Activated naive CD4-positive, alpha-beta T cell treated with anti-CD3 and anti-CD28 coated beads, Interleukin-2, amount 50 U/mL, for 16 hours (primary cell): ENCODE data around the gene CYTH3.

Source experiments
- DNase-seq: peaks from one replicate; pipeline ENCODE4 v3.0.0-alpha.2; 2020

Gene CYTH3

DNA sequence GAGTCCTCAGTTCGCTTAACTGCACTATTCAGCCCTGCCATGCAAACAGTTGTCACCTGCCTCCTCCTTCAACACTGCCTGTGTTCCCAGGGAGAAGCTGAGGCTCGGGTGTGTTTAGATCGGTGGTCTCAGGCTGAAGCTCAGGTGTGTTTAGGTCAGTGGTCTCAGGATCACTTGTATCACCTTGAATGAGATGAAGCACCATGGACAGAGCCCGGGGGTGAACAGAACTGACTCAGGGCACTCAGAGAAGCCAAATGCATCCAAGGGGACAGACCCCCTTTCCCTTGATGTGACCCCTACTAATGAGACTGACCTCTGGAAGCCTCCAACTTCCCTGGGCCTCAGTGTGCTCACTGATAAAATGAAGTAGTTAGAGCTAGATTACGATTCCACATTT lies 84.0 kb downstream of the CYTH3 start:
- DNase-seq: no peak

DNA sequence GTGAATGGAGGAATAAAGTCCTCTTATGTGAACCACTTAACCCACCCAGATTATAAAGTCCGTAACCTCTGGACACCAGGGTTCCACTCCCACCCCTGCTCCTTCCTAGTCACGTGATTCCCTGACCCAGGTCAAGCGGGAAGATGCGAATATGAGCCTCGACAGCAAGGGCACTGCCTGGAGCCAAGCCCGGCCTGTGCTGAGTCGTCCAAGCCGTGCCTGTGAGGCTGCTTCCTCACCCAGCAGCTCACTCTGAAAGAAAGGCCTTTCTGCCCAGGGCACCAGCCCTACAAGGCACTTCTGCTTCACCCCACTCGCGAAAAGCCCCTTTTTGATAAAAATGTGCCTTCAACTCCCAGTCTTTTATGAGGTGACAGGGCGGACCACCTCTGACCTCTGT lies 85.8 kb downstream of the CYTH3 start:
- no peak for DNase-seq

DNA sequence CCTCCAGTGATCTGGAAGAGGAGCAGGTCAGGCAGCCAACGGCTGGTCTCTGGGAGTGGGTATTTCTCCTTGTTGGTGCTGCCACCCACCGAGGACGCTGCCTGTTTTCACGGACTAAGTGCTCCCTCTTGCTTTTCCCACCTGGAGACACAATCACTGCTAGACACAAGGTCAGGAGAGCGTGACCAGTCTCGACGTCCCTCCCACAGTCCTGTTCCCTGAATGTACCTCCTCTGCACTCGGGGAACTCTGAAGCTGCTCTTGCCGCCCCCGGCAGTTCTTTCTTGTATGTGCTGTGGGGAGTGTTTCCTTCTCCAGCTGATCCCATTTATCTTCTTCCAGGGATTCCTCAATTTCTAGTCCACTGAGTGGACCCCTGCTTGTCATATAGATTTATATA lies 89.4 kb downstream of the CYTH3 start:
- DNase-seq: no peak

DNA sequence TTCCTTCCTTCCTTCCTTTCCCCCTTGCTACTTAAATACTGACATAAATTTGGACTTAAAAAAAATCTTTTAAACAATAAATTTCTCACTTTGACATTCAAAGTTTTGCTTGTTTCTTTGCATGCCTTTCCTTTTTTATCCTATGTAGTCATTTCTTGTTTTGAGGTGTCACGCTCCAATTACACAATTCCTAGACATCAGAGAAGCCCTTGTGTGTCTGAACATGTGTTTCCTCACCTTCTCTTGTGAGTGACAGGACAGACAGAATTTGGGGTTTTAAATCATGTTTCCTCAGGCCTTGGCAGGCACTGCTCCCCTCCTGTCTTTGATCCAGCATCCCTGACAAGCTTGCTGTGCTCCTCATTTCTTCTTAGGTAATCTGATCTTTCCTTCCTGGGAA lies 91.3 kb downstream of the CYTH3 start:
- DNase-seq: no peak

DNA sequence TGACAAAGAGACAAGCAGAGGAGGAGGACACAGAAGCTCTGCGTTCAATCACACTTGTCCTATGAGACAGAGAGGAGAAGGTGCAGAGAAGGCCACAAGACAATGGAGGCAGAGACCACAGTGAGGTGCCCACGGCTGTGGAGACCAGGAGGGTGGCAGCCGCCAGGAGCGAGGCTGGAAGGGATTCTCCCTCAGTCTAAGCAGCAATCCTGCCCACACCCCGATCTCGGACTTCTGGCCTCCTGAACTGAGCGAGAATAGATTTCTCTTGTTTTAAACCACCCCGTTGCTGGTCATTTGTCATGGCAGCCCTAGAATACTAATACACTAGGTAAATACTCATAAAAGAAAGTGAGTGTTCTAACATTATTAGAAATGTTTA lies 92.1 kb downstream of the CYTH3 start:
- no peak for DNase-seq

DNA sequence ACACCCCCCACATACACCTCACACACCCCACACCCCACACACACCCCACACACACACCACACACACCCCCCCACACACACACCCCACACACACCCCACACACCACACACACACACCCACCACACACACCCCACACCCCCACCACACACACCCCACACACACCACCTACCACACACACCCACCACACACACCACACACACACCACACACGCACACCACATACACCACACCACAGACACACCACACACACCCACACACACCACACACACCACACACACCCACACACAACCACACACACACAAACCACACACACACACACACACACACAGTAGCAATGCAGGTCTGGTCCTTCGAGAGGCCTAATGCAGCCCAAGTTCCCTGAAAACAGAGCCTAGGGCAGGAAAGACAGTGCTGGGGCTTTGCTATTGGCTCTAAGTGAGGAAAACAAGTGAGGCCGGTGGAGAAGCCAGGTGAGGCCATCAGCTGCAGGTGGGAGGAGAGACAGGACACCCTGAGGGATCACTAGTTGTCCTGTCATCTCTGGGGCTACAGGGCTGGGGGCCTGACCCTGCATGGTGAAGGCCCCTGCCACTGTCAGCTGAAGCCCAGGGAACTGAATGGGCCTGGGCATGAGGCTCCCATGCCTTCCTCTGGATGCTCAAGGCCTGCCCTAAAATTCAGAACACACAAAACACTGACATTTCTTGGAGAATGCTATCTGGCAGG lies 92.6 kb downstream of the CYTH3 start:
- no peak for DNase-seq

DNA sequence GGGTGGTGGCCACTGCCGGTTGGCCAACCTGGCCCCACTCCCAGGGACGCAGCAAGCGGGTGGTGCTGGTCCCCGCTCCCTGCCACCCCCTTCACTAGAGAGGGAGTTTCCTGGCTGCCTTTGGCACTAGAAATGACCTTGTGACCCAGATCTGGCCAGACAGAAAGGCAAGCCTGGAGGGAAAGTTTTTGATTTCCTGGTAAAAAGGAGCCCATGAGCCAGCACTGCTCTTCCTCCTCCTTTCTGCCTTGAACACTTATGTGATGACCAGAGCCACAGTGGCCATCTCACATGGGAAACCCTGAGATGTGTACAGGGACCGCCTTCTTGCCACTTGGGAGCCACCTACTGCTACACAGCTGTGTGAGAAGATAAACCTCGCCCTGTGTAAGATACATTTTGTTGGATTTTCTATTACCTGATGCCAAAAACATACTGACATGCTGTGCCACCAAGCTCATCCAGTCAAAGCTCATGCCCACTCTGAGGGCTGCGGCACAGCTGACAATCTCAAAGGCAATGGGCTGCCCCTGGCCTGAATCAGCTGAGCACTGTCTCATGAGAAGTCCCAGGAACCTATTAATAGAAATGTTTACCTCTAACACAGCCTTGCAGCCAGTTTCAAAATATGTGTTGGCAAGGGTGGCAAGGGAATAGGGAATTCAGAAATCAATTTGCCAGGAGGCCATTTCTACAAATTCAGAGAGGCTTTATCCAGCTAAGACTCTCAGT lies 94.0 kb downstream of the CYTH3 start:
- no peak for DNase-seq

DNA sequence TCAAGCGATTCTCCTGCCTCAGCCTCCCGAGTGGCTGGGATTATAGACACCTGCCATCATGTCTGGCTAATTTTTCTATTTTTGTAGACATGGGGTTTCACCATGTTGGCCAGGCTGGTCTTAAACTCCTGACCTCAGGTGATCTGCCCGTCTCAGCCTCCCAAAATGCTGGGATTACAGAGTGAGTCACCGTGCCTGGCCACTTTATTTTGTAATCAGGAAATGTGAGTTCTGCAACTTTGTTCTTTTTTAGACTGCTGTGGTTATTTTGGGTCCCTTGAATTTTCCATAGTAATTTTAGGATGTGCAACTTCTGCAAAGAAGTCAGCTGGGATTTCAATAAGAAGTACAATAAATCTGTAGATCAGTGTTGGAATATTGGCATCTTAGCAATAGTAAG lies 96.8 kb downstream of the CYTH3 start:
- DNase-seq: no peak

DNA sequence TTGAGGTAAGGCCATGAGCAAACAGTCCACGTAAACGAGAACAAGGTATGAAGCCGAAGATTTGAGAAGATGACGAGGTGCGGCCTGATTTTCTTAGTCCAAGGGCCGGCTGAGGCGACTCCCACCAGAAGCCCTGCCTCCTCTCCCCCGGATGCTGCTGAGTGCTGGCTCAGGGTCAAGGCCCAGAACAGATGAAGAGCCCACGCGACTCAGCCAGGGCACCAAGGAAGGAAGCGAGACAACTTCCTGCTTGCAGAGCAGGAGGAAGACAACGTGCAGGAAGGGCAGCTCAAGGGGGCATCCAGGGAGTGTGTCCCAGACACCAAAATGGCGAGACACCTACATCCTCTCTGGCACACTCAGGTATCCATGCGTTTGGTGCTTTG lies 99.5 kb downstream of the CYTH3 start:
- DNase-seq: no peak

DNA sequence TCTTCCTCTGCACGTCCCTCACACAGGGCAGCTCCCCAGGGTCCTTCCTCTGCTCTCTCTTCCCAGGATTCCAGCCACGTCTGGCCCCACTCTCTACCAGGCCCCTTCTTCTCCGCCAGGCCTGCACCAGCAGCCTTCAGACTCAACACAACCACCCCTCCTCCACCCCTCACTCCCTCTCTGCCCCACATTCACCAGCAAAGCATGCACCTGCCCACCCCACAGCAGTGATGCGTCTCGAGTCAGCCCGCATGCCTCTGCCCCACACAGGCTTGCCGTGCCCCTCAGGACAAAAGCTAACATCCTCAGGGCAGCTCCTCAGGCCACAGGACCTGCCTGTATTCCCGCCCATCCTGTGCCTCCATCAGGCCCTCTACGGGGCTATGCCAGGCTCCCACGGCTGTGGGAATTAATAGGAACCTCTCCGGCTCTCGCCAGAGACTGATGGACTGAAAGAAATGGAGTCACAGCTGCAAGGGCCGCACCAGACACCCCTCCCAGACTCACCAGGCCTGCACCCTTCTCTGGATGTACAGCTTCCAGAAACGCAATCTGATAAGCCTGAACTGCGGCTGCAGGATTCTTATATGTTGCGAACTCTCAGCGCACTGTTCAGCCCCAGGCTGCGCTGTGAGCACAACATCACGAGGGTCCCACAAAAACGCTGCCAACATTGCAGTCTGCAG lies 100.1 kb downstream of the CYTH3 start:
- no peak for DNase-seq

DNA sequence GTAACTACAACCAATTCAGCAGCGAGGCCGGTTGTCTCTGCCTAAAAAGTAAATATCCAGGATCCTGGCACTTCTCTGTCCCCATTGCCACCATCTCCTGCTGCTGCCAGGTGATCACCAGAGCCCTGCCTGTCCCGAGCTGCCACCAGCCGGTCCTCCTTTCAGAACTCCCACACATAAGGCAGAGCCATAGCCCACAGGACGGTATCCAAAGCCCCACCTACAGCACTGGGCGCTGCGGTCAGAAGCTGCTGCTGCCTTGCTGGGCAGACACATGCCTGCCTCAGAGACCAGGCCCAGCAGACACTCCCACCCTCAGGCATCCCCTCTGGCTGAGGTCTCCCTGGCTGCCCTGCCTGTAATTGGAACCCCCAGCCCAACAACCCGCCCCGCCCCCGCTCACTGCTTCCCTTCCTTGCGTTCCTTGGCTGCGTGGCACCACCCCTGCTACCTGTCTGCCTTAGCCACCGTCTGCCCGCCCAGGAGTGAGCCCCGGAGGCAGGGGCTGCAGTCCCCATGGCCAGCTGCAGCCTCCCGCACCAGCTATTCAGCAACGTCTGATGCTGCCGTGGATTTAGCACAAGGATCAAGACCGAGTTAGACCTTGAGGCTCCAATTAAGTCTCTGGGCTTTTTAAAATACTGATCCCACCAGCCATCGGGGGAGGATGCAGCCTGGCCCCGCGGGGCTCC lies 100.7 kb downstream of the CYTH3 start:
- no peak for DNase-seq

DNA sequence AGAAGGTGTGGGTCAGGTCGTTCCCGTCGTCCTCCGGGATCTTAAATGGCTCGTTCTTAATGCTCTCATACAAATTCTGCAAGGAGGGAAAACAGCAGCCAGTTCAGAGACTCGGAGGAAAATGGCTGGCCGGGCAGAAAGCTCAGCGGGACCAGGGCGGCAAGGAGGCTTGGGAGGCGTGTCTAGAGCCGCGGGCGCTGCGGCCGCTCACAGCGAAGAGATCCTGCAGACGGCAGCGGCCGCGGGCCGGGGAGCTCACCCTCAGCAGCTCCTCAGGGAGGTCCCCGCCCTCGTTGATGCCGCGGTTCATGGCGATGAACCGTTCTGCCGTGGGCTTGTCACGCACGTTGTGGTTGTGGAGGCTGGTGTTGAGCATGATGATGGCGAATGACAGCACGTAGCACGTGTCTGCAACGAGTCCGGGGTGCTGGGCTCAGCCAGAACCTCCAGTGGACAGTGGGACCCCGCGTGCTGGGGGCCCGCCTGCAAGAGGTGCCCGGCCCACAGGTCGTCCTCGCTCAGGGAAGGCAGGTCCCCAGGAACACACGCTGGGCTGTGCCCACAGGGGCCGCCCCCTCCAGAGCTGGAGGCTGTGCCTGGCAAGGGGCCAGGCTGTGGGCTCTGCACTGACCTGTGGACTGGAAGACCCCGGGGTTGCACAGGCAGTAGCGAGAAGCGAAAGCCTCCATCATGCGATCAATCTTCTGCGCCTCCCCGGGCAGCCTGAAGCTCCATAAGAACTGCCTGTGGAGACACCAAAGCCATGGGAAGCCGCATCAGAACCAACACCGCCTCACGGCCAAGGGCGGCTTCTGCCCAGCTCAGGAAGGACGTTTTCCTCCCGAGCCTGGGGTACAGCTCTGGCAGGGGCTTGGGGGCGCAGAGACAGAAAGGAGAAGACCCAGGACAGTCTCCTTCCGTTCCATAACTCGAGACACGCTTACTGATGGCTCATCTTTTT lies 101.6 kb downstream of the CYTH3 start:
- DNase-seq: no peak

DNA sequence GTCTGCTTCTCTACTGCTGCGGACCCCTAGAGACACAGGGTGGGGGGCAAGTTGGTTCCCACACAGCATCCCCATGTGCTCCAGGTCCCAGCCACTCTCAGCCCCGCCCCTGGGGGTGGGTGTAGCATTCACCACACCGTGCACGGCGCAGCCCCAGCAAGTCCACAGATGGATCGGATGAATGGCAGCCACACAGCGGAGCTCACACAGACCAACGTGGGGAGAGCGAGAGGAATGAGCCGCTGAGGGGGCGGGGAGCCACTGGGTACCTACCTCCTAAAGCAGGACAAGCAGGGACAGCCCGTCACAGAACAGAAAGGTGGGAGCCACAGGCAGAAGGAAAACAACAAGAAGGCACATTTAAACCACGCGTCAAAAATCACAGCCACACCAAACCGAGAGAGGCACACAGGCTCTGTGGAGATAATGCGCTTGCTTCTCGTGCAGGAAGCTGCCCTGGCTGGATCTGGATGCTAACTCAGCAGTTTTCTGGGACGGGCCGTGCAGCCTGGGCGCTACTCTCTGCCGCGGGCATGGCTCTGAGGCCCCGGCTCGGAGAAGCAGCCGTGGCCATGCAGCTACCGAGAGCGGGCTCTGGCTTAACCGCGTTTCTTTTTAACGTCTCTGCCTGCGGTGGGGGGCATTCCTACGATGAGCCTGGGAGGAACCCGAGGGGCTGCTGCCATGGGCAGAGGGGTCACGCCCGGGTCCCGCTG lies 102.5 kb downstream of the CYTH3 start:
- DNase-seq: no peak

DNA sequence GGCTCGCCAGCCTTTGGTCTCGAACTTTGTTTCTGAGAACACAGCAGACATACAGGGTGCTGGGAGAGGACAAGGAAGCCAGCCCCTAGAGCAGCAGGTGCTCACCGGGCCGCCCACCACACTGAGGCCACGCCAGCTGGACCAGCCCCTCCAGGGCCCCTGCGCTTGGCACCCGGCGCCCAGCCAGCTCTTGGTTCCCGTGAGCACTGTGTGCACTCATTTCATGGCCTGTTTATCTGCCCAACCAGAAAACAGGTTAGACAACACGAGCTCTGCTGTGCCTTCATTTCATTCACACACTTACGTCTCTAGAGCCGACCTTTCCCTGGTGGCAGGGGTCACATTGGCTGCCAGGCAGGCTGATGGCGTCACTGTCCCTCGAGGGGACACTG lies 104.0 kb downstream of the CYTH3 start:
- DNase-seq: no peak

DNA sequence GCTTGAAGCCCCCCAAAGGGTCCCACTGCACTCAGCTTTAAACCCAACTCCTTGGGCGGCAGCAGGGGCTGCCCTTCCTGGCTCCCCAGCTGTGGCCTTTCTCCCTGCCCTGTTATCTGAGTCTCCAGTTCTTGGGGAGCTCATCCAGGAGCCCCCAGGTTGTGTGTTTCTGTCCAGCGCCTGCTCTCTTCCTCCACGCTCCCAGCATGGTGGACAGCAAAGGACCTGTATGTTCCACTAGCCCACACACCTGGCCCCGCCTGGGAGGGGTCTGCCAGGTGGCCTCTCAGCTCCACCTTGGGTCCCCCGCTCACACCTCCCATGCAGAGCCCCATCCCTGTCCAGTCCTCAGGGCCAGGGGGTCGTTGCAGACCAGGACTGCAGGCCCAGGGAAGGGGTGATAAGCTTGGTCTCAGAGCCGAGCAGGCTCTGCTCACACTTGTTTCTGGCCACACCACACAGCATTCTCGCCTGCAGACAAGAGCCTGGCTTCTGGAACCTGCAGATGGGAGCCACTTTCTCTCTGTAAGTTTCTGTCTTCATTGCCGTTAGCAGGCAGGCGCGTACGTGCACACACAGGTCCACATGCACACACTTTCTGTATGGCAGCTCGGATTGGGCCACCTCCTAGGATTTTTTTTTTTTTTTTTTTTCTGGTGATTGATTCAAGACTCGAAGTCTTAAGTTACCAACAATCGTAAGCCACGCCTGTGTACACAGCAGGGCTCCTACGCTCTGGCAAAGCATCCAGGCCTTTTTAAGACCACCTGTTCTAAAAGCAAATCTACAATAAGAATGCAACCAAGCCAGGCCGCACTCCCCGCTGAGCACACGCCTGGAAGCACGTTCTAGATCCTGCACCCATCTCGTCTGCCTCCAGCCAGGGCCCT lies 104.6 kb downstream of the CYTH3 start:
- DNase-seq: no peak

DNA sequence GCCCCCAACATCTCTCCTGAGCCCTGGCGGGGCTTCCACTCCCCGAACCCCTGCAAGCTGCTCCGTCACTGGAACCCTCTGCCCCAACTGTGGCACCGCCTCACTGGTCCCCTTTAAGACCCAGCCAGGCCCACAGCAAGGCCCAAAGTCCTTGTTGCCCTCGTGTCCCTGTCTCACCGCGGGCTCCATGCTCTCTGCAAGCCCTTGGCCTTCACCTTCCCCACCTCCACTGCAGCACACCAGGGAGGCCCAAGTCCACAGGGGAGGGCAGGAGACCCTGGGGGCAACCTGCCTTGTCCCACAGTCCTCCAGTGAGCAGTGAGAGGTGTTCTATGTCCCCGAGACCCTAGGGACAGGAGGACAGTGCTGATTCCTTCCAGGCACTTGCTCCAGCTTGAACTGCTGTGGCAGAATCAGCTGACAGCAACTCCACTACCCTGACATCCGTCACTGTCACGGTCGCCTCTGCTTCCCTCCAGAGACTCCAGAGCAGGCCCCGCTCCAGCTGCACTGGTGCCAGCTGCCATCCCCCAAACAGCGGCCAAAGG lies 105.3 kb downstream of the CYTH3 start:
- DNase-seq: no peak

DNA sequence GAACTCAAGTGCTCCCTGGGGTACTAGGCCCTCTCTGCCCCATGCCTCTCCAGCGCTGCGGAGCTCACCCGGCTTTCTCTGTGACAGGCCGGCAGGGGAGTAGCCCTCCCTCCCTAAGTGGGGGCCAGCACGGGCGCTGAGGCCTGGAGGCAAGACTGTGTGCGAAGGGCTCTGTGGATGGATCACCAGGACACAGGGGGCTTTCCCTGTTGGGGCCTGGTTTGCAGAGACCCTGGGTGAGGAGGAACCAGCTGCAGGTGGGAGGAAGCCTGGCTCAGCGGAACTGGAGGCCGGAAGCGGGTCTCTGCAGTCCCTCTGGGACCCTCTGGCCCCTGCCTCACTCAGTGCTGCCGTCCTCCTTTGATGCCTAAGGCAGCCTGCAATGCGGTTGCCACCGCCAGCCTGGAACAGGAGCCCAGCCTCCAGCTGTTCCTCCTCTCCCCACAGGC lies 106.0 kb downstream of the CYTH3 start:
- no peak for DNase-seq

DNA sequence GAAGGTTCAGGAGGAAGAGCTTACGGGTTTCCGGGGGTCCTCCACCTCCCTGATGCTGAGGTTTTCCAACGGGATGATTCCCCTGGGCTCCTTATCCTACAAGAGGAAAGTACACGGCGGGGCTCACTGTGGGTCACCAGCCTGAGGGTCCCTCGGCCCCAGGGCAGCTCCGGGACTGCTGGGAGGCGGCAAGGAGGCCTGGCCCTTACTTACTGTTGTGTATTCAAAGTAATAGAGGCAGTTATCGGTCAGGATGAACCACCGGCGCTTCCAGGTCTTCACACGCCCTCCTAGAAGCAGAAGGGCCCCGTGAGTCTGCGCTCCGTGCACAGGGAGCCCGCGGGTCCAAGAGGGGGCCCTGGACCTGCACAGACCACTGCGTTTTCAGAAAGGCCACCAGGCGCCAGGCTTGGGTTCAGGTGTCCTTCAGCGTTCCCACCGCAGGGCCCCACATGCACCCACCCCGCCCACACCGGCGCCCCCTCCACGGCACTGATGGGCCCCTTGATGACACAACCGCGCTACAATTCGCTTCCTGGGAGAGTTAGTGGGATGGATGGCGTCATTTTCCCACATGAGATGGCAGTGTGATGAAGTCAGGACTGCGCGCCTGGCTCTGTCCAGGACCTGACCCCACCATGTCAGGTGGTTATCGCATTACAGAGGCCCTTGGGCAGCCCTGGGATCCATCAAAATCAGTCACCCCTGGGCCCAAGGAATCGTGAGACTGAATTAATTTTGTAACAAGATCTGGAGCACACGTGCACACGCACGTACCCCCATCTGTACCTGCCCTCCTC lies 106.7 kb downstream of the CYTH3 start:
- no peak for DNase-seq

DNA sequence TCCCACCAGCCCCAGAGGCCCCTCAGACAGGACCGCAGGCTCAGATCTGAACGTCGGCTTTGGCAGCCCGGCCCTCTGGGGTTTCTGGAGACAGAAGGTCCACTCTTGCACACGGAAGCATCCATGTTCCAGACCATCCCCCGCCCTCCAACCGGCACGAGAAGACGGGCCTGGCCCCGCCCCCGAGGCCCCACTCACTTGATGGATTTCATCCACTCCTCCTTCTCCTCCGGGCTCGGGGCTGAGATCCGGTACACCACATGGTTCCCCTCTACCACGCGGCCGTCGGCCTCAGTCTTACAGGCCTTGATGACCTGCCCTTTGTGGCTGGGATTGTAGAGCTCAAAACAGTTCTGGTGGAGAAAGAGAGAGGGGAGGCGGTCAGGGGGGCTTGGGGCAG lies 107.3 kb downstream of the CYTH3 start:
- no peak for DNase-seq
